HepG2 (cell line): ENCODE data around the gene LIPA. TPM values are rescaled to one million over a fixed set of nuclear protein-coding genes. Genes with fewer than 3 reads are reported as not detected.

Source experiments
- AHR ChIP-seq: IDR thresholded peaks from 2 replicates; pipeline ENCODE4 v1.6.1; 2018; ENCODE audit warnings: missing genetic modification reagents, missing compliant biosample characterization
- ARNTL ChIP-seq: sonication (generic); formaldehyde crosslinking; IDR thresholded peaks from 2 replicates; pipeline ENCODE4 v1.4.0; 2020; ENCODE audit warnings: mild to moderate bottlenecking, missing genetic modification reagents
- ATRX ChIP-seq: sonication (generic); formaldehyde crosslinking; IDR thresholded peaks from 2 replicates; pipeline ENCODE4 v1.4.0; 2020; ENCODE audit warnings: missing genetic modification reagents, borderline replicate concordance
- CHD4 ChIP-seq: fragments of 200-600 bp; sonication (generic); IDR thresholded peaks from 2 replicates; pipeline ENCODE4 v1.7.0; 2017; ENCODE audit warnings: mild to moderate bottlenecking, low read length, borderline replicate concordance
- HMGA1 ChIP-seq: sonication (generic); formaldehyde crosslinking; conservative IDR thresholded peaks from 2 replicates; pipeline ENCODE4 v1.4.0; 2020; ENCODE audit warnings: missing genetic modification reagents
- HNRNPLL ChIP-seq: fragments of 200-400 bp; formaldehyde crosslinking; IDR thresholded peaks from 2 replicates; pipeline ENCODE4 v1.6.1; 2017; ENCODE audit warnings: mild to moderate bottlenecking, low read depth, low read length; ENCODE audit not compliant: poor library complexity, severe bottlenecking
- MIXL1 ChIP-seq: IDR thresholded peaks from 2 replicates; pipeline ENCODE4 v1.6.1; 2016
- MXD4 ChIP-seq: IDR thresholded peaks from 2 replicates; pipeline ENCODE4 v1.6.1; 2016; ENCODE audit warnings: mild to moderate bottlenecking, missing biosample characterization, missing genetic modification reagents
- NFE2L2 ChIP-seq: fragments of 150-350 bp; IDR thresholded peaks from 2 replicates; pipeline ENCODE4 v1.6.1; 2014; ENCODE audit warnings: low read length
- POLR2G ChIP-seq: fragments of 200-400 bp; formaldehyde crosslinking; IDR thresholded peaks from 2 replicates; pipeline ENCODE4 v1.6.1; 2018; ENCODE audit warnings: mild to moderate bottlenecking, low read depth, low read length, moderate library complexity
- TBL1XR1 ChIP-seq: fragments of 150-350 bp; IDR thresholded peaks from 2 replicates; pipeline ENCODE4 v1.6.1; 2014; ENCODE audit warnings: borderline replicate concordance, low read length; ENCODE audit not compliant: partially characterized antibody
- THRA ChIP-seq: sonication (generic); formaldehyde crosslinking; IDR thresholded peaks from 2 replicates; pipeline ENCODE4 v1.4.0; 2020; ENCODE audit warnings: missing genetic modification reagents, borderline replicate concordance
- ZNF10 ChIP-seq: sonication (generic); formaldehyde crosslinking; IDR thresholded peaks from 2 replicates; pipeline ENCODE4 v1.4.0; 2020; ENCODE audit warnings: mild to moderate bottlenecking, low read depth, missing genetic modification reagents, borderline replicate concordance
- ZNF207 ChIP-seq: fragments of 450-650 bp; IDR thresholded peaks from 2 replicates; pipeline ENCODE4 v1.6.1; 2016; ENCODE audit warnings: antibody characterized with exemption, borderline replicate concordance
- ZNF768 ChIP-seq: sonication (generic); formaldehyde crosslinking; IDR thresholded peaks from 2 replicates; pipeline ENCODE4 v1.4.0; 2020; ENCODE audit warnings: missing genetic modification reagents
- ZNF788 ChIP-seq: sonication (generic); formaldehyde crosslinking; IDR thresholded peaks from 2 replicates; pipeline ENCODE4 v1.5.0; 2020; ENCODE audit warnings: mild to moderate bottlenecking, missing genetic modification reagents, borderline replicate concordance
- polyA plus RNA-seq, 8 experiments: library from polyadenylated mRNA; depleted of rRNA in 3 of 8; stranded (reverse) in 7 of 8; unstranded in 1 of 8; fragments of >200 nt; fragmentation: Illumina TruSeq in 4 of 8; extraction: Trizol in 4 of 8; gene quantifications; 2 replicates each; pipeline versions ENCODE4 v1.2.1 to v1.2.3, GENCODE V29; 2011 to 2016; ENCODE audit warnings: low read depth in 4 of 8, missing spikeins in 1 of 8, mixed read lengths in 1 of 8; ENCODE audit not compliant: insufficient read depth in 1 of 8
- total RNA-seq, 5 experiments: library from RNA; depleted of rRNA; stranded (reverse); fragments of >200 nt; fragmentation: Illumina TruSeq; extraction: Trizol; gene quantifications; 2 replicates each; pipeline ENCODE4 v1.2.3, GENCODE V29; 2016; ENCODE audit warnings: low read depth in 1 of 5
- TF ChIP-seq, protein P1 (sequence below): sonication (generic); formaldehyde crosslinking; IDR thresholded peaks from 2 replicates; pipeline ENCODE4 v1.8.0; 2022; ENCODE audit warnings: mild to moderate bottlenecking, missing genetic modification reagents; ENCODE audit not compliant: insufficient replicate concordance
- TF ChIP-seq, protein P2 (sequence below): sonication (generic); formaldehyde crosslinking; IDR thresholded peaks from 2 replicates; pipeline ENCODE4 v1.4.0; 2020; ENCODE audit warnings: mild to moderate bottlenecking, missing genetic modification reagents
- TF ChIP-seq, protein P3 (sequence below): sonication (generic); formaldehyde crosslinking; IDR thresholded peaks from 2 replicates; pipeline ENCODE4 v1.8.0; 2023; ENCODE audit warnings: mild to moderate bottlenecking, missing genetic modification reagents
- TF ChIP-seq, protein P4 (sequence below): sonication (generic); formaldehyde crosslinking; IDR thresholded peaks from 2 replicates; pipeline ENCODE4 v1.4.0; 2020; ENCODE audit warnings: missing genetic modification reagents

LIPA gene
- total and polyA plus RNA-seq, 2 of the 13 experiments (the other 11 are each of a cell fraction or from before 2014, with no cell fraction given) = 57.1 to 79.5 TPM

DNA sequence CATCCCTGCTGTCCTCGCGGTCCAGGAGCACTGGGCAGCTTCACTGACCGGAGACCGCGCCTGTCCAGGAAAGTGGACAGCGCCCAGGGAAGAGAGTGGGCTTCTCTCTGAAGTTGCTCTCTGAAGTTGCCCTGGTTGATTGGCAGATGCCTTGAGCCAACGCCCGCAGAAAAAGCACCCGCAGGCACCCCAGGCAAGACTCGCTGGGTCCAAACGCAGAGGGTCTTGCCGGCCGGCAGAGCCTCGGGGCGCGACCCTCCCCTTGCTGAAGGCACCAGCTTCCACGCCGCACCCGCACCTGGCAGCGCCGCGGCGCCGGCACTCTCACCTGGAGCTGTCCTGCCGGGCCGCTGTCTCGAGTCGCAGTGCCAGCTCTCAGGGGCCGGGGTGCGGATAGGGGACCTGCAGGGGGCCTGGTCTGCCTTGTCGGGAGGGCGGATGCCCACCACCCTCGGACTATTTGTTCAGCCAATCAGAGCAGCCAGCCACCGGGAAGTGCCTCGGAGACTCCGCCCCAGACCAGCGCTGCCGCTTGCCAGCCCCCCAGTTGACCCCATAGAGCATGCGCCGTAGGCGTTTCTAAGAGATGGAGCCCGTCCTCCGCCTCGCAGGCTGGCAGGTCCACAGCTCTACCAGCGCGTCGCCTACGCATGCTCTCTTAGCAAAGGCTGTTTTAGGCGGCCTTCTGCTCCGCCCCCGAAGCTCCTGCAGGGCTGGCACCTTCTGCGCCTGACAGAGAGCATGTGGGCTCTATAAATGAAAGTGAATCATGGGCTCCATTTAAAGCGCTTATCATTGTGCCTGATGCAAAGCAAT is at the start of gene LIPA (continued):
- TF ChIP-seq ZNF788 (CRISPR knock-in tag) (peak; percentile 13; the same call in 1 of the 2 replicates), ARNTL (CRISPR knock-in tag) (no peak), AHR (CRISPR knock-in tag) (0 out of 2 replicates have a peak, but pooled peaks have one; percentile 32), CHD4 (no peak), HMGA1 (CRISPR knock-in tag) (no peak), ZNF768 (CRISPR knock-in tag) (peak; percentile 50; the same call in 1 of the 2 replicates), MIXL1 (CRISPR knock-in tag) (no peak), TBL1XR1 (no peak), POLR2G (peak; percentile 81), ZNF207 (no peak), MXD4 (CRISPR knock-in tag) (peak; percentile 66), ATRX (CRISPR knock-in tag) (no peak), ZNF10 (CRISPR knock-in tag) (no peak), THRA (CRISPR knock-in tag) (no peak), NFE2L2 (no peak), HNRNPLL (peak; percentile 89)
- TF ChIP-seq, protein P1, sequence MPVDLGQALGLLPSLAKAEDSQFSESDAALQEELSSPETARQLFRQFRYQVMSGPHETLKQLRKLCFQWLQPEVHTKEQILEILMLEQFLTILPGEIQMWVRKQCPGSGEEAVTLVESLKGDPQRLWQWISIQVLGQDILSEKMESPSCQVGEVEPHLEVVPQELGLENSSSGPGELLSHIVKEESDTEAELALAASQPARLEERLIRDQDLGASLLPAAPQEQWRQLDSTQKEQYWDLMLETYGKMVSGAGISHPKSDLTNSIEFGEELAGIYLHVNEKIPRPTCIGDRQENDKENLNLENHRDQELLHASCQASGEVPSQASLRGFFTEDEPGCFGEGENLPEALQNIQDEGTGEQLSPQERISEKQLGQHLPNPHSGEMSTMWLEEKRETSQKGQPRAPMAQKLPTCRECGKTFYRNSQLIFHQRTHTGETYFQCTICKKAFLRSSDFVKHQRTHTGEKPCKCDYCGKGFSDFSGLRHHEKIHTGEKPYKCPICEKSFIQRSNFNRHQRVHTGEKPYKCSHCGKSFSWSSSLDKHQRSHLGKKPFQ (CRISPR knock-in tag) = no peak
- TF ChIP-seq, protein P2, sequence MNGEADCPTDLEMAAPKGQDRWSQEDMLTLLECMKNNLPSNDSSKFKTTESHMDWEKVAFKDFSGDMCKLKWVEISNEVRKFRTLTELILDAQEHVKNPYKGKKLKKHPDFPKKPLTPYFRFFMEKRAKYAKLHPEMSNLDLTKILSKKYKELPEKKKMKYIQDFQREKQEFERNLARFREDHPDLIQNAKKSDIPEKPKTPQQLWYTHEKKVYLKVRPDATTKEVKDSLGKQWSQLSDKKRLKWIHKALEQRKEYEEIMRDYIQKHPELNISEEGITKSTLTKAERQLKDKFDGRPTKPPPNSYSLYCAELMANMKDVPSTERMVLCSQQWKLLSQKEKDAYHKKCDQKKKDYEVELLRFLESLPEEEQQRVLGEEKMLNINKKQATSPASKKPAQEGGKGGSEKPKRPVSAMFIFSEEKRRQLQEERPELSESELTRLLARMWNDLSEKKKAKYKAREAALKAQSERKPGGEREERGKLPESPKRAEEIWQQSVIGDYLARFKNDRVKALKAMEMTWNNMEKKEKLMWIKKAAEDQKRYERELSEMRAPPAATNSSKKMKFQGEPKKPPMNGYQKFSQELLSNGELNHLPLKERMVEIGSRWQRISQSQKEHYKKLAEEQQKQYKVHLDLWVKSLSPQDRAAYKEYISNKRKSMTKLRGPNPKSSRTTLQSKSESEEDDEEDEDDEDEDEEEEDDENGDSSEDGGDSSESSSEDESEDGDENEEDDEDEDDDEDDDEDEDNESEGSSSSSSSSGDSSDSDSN = peak; percentile 76
- TF ChIP-seq, protein P3, sequence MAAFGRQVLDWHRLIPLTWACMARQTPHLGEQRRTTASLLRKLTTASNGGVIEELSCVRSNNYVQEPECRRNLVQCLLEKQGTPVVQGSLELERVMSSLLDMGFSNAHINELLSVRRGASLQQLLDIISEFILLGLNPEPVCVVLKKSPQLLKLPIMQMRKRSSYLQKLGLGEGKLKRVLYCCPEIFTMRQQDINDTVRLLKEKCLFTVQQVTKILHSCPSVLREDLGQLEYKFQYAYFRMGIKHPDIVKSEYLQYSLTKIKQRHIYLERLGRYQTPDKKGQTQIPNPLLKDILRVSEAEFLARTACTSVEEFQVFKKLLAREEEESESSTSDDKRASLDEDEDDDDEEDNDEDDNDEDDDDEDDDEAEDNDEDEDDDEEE = no peak
- TF ChIP-seq, protein P4, sequence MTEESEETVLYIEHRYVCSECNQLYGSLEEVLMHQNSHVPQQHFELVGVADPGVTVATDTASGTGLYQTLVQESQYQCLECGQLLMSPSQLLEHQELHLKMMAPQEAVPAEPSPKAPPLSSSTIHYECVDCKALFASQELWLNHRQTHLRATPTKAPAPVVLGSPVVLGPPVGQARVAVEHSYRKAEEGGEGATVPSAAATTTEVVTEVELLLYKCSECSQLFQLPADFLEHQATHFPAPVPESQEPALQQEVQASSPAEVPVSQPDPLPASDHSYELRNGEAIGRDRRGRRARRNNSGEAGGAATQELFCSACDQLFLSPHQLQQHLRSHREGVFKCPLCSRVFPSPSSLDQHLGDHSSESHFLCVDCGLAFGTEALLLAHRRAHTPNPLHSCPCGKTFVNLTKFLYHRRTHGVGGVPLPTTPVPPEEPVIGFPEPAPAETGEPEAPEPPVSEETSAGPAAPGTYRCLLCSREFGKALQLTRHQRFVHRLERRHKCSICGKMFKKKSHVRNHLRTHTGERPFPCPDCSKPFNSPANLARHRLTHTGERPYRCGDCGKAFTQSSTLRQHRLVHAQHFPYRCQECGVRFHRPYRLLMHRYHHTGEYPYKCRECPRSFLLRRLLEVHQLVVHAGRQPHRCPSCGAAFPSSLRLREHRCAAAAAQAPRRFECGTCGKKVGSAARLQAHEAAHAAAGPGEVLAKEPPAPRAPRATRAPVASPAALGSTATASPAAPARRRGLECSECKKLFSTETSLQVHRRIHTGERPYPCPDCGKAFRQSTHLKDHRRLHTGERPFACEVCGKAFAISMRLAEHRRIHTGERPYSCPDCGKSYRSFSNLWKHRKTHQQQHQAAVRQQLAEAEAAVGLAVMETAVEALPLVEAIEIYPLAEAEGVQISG = no peak; the same call in 1 of the 2 replicates
